NCI-H1436 (cell line): Measurements from ENCODE around the gene CLCF1.

Experiments used
- DNase-seq: peaks from one replicate; lab custom pipeline; 2025; lab: John Stamatoyannopoulos, UW

Gene CLCF1

DNA sequence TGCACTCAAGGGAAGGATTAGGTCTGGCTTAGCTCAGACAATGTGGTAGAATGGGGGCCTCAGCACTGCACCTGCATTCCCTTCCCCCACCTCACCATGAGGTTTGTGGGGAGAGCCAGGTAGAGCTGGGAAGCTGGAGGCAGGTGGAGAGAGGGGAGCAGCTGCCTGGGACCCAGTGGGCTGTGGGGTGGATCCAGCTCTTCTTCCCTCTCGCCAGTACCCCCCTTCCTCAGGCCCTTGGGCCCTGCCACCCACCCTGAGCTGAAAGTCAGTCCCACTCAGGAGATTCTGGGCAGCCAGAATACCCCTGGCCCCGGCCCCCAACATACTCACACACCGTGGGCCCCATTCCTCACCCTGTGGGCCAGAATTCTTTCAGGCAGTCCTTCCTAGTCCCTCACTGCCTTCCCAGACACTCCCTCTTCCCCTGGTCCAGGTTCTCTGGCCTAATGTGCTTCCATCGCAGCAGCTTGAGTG is 17.0 kb downstream of the CLCF1 start:
- no peak for DNase-seq

DNA sequence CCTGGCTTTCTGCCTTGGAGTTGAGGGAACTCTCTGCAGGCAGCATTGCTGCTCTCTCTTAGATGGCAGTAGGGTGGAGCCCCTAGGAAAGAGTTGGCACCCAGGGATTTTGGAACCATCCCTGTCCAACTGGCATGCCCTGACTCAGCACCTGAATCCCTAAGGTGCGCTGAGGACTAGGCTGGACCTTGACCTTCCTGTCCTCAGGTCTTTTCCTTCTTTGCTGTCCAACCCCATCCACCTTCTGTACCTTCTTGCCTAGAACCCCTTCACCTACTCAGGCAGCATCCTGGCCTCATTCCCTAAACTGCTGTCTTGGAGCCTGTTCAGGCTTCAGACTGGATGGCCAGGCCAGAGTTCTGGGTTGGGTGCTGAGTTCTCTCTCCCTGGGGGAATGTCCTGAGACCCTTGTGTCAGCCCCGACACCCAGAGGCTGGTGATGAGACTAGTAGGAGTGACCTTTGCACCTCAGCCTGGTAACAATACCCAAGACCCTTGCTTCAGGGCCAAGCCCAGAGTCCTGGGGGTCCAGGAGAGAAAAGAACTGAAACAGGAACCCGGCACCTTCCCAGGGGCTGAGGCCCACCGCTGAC is 17.5 kb downstream of the CLCF1 start:
- DNase-seq, result no peak

DNA sequence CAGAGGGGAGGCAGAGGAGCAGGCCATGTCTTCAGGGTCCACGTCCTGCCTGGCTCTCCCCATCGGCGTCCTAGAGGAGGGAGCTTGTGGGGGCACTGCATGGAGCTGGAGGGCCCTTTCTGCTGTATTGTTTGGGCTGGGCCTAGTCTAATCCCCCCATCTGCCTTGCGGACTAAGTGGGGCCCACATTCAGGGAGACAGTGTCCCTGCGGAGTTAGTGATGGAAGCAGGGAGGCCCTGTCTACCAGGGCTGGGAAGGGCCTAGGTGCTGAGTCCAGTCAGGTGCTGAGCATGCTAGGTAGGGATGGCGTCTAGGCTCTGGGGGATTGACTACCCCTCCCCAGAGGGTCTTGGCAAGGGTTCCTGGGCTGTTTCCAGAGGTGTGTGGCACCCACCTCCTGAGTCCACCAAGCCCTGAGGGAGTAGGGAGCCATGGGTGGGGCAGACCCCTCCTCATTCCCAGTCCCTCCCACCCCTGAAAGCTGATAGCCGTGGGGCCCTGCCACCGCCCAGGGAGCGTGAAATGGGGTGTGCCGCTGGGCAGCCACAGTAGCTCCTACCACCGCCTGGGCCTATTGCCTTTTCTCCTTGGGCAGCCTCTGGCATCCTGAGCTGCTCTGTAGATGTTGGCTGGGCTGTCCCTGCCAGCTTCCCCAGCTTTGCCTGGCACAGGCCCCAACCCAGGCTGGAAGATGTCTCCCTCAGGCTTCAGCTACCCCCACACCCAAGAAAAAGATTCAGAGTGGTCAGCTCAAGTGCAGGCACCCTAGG is 18.2 kb downstream of the CLCF1 start:
- no peak for DNase-seq

DNA sequence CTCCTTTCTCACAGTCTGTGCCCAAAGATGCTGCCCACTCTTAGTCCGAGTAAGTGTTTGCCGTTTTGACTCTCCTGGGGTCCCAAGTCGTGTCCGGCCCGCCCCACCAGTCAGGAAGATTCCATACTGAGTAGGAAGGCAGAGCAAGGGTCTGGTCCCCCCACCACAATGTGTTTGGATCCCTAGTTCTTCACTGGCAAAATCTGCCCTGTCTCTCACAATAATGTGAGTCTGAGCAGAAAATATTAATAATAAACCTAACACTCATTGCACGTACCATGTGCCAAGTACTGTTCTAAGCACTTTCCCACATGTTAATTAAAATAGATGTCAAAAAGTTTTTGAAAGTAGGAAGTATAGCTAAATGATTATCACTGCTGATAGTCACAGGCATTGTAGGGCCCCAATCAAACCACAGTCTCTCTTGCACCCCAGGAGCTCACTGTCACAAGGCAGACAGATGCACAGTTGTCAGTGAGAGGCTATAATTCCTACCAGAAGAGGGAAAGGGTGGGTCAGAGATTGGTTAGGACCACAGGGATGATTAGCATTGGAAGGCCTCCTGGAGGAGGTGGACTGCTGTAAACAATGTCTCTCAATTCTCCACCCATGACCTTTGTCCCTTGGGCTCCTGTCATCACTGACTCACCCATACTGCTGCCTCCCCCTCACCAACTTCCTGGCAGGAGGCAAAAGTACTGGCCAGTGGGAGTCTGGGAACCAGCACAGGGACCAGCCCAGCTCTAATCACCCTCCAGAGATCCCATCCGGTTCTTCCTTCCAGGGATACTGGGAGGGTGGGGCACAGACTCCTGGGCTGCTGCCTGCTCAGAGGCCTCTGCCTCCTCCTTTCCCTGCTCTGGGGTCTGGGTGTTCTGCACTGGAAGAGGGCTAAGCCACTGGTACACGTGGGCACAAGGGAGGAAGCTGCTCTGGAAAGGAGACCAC is 19.0 kb downstream of the CLCF1 start:
- no peak for DNase-seq

DNA sequence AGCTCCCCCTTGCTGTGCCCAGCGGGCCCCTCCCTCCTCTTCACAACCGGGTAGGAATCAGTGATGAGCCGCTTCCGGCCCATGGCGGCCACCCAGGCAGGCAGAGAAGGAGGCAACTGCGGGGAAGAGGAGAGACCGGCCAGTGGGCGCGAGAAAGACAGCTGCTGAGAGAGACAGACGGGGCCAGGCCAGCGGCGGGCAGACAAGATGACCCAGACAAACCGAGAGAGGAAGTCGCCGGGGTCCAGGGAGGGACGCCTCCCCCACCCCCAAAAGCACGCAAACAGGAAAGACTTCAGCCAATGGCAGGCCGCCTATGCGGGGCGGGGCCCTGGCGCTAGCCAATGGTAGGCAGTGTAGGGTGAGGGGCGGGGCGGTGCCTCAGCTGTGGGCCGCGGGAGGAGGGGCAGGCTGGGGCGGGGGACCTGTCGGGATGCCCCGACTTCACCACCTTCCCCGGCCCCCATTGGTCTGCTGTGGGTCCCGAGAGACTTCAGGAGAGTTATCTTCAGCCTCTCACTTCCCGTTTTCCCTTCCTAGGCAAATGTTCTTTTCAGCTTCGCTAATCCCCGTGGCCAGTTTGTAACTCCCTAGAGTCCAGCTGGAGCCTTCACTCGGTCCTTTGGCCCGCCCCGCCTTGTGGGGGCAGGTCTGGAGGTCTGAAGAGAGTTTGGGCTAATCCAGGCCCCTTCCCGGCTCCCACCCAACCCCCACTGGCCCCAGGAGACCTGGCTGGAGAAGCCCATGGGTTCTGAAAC is 19.9 kb downstream of the CLCF1 start, which contains the start of gene POLD4:
TSS of gene POLD4 (minus strand) at position 230 of the 758 bp plus-strand sequence. CDS start at position 83, 147 bp downstream.
- peak; percentile 88 for DNase-seq

DNA sequence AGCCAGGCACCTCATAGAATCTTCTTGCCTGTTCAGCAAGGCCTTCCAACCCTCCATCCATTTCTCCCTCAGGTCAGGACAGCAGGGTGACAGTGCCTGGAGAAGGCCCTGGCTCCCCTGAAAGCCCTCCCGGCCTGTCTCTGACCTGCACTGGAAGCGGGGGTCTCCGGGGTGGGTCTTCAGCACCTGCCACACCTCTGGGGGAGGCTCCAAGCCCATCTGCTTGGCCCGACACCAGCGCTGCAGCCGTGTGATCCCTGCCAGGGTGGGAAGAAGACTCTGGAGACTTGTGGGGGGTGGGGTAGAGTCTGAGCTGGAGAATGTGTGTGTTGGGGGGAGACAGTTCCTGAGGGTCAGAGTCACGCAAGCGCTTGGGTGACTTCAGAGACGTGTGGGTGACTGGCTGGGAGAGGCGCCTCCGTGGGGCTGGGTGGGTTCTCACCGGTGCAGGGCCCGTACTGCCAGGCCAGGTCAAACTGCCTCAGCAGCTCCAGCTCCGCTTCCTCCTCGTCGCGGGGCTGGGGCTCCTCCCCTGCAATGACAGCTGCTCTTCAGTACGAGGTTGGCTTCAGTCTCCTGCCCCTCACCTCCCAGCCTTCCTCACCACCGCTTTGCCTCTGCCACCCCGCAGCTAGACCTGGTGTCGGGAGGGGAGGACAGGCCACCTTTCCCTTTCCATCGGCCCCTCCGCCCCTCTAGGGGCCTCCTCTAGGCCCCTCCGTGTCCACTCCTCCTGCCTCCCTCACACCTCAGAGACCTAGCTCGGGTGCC is 20.7 kb downstream of the CLCF1 start:
- DNase-seq, result no peak

DNA sequence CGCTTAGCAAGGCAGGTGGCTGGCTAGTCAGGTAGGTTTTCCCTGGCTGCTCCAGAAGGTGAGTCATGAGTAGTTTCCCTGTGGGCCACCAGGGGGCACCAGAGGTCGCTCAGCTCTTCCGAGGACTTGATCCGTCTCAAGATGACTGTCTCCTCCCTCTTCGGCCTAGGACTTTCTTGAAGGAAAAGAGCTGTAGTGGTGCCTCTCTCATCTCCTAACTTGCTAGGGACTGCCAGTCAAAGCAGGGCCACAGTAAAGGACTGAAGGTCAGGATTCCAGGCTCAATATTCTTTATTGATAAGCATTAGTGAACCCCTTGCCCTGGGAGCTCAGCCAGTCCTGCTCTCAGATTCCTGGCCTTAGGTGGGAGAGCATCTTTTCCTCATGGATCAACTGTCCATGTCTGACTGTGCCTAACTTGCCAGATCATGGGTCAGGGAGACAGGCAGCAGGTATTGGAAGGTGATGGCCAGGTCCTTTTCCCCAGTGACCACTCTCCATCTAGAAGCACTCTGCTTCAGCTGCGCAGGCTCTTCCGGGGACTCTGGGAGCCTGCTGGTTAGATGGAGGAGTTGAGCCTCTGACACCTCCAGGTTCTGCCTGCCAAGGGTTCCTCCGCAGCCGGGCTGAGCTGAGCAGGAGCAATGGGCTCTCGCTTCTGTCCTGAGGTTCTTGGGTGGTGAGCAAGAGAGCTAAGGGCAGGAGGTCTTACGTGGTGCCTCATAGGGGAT is 22.0 kb downstream of the CLCF1 start:
- DNase-seq, result peak; percentile 69

DNA sequence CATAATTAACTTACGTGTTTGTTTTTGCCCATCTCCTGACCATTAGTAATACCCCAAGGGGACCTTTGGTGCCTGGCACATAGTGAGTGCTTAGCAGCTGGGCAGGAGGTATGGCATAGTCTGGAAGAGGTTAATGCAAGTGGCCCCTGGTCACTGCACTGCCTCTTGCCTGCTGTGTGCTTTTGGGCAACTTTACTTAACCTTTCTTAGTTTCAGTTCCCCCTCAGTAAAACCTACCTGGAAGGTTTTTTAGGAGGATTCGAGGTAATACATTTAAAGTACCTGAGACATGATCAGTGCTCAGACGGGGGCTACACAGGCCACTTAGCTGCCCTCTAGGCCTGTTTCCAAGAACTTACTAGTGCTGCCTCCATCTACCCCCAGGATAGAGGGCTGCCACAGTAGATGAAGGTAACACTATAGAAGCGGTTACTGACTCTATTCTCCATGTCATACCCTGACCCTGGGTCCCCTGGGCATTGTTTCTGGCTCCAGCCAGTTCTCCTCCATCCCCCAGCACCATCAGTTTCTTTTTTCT is 23.4 kb downstream of the CLCF1 start:
- no peak for DNase-seq

DNA sequence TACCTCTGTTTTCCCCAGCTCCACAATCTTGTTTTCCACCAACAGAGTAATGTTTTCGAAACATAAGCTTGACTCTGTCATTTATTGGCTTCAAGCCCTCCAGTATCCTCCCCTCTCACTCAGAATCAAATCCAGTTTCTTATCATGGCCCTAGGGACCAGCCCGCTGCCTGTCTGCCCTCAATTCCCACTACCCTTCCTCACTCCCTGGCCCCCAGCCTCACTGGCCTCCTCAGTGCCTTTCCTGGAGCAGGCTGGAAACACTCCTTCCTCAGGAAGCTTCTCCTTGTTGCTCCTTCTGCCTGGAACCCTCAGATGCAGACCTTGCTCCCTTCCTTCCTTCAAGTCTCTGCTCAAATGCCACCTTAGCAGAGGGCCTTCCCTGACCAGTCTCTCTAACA is 23.9 kb downstream of the CLCF1 start:
- DNase-seq, result no peak

DNA sequence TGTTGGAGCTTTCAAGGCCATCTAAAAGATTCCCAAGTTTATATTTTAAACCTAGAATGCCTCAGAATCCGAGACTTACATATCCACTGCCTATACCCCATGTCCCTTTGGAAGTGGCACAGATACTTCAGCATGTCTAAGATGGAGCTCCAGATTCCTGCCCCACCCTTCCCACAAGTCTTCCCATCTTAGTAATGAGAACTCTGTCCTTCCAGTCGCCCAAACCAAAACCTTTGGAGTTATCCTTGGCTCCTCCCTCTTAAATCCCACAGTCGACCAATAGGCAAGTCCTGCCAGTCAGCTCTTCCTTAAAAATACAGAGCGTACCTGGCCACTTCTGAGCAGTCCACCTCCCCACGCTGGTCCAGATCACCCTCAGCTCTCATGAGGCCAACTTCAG is 24.4 kb downstream of the CLCF1 start:
- DNase-seq, result no peak

DNA sequence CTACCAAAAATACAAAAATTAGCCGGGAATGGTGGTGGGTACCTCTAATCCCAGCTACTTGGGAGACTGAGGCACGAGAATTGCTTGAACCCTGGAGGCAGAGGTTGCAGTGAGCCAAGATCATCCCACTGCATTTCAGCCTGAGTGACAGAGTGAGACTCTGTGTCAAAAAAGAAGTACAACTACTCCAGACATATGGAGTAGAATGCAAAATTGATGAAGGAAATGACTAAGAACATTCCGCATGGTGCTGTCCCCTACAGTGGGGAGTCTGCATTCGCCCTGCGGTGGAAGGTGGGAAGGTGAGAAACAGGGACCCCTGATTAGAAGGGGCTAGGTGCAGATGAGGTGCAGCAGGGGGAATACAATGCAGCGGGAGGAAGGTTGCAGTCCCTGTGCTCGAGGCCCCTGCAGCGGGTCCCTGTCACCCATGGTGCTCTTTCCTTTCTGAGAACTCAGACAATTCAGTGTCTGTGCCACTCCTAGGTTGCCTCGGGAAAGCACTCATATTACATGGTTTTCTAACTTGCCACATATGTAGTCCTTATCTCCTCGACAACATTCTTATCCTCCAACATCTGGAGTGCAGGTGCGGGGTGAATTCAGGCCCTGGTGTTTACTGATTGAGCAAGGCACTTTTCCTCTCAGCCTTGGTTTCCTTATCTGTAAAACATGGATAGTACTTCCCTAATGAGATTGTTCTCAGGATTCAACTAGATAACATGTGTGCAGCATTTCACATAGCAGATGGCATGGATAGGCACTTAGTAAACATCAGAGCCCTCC is 25.2 kb downstream of the CLCF1 start:
- DNase-seq, result no peak

DNA sequence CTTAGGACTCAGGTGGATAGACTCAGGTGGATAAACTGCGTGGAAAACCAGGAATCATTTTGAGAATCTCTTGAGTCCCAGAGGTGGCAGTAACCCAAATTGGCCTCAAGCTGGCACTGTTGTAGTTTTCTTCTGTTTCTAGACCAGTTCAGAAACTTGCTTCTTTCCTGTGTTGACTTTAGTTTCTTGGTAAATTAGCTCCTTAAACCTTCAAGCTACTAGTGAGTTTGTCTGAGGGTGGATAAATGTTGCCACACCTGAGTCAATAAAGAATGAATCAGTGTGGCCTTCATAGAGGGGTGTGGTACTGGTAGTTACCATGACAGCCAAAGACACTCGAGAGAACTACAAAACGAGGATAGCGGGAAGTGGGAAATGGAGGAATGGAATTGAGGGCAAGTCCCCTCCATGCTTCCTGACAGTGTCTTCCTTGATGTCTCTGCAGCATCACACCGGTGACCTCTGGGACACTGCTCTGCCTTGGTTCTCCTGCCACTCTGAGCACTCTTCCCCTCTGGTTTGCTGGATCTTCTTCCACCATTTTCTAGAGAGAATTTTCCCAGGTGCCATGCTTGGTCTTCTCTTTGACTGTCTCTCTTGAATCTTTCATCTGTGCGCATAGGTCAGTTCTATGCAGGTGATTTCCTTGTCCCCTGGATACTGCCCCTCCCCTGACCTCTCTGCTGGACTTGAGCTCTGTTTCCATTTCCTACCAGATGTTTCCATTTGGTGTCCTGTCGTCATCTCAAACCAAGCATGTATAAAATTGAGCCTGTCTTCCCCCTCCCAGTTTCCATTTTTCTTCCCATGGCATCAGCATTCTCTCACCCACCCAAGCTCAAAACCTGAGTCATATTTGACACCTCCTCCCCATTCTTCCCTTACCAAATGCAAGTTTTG is 27.2 kb downstream of the CLCF1 start:
- DNase-seq, result no peak

DNA sequence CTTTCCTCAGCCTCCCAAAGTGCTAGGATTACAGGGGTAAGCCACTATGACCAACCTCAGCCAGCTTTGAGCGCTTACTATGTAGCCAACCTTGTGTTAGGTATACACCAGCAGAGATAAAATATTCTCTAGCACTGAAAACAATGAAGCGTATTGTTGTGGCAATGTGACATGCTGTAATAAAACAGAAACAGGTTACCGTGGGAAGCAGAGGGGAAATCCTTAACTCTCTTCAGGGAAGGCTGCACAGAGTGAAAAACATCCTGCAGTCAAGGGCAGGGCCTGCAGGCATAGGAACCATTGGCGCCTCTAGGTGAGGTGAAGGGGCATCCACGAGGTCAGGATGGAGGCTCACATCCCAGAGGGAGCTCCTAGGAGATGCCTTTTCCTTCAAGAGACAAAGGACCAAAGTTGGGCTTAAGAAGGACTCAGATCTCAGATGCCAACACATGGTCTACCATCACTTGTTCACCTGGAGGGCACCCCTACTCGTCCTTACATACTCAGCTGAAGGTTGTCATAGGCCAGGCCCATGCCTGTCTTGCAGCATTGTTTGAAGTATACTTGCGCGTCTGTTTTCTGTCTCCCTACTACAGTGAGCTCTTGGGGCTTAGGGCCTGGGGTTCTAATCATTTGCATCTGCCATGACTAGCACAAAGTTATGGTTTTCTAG is 28.0 kb downstream of the CLCF1 start:
- DNase-seq, result no peak

DNA sequence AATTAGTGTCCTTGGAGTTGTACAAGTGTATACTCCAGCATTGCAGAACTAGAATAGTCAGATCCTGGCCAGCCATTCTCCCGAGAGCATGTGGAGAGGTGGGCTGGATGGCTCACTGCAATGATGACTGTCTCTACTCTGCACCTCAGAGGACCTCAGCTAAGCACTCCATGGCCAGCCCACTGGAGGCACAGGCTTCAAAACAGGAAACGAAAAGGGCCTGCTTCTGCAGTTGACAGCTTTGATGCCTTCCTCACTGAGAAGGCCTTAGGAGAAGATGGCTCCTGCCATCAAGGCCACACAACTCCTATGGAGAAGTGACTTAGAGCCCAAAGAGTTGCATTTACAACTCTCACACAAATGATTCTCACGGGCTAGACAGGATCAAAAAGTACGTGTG is 29.1 kb downstream of the CLCF1 start:
- no peak for DNase-seq

DNA sequence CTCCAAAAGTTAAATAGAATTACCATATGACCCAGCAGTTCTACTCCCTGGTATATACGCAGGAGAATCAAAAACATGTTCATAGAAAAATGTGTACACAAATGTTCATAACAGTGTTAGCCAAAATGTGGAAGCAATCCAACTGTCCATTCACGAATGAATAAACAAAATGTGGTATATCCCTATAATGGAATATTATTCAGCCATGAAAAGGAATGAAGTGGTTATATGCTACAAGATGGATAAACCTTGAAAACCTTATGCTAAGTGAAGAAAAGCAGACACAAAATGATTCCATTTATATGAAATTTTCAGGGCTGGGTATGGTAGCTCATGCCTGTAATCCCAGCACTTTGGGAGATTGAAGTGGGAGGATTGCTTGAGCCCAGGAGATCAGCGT is 36.1 kb downstream of the CLCF1 start:
- DNase-seq, result no peak

DNA sequence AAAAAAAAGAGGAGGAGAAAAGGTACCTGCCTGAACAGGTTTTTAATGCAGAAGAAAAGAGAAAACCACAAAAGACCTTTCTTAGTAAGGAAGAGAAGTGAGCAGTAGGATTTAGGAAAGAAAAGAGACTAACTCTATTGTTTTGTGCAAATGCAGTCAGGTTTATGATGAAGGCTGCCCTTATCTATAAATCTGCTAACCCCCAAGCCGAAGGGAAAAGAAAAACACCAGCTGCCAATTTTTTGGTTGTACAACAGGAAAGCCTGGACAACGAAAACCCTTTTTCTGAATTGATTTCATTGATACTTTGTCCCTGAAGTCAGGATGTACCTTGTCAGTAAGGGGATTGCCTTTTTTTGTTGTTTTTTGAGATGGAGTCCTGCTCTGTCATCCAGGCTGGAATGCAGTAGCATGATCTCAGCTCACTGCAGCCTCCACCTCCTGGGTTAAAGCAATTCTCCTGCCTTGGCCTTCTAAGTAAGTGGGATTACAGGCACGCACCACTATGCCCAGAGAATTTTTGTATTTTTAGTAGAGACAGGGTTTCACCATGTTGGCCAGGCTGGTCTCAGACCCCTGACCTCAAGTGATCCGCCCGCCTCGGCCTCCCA is 41.2 kb downstream of the CLCF1 start:
- no peak for DNase-seq

DNA sequence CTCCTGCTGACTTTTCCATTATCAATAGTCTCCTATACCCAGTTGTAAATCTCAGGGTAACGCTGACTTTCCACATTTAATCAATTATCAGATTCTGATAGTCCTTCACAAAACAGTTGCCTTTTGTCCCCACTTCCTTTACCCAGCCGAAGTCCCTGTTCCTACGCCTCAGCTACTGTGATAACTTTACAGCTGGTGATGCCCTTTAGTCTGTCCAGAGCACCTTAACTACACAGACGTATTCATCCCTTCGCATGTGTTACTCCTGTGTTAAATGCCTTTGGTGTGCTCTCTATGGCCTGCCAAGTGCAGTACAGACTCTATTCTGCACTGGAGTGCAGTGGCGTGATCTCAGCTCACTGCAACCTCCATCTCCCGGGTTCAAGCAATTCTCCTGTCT is 49.9 kb downstream of the CLCF1 start:
- no peak for DNase-seq
